GM12872 (cell line): ENCODE results near the gene ATRN.

Experiments used
- CTCF ChIP-seq: IDR thresholded peaks from 3 replicates; pipeline ENCODE4 v1.5.1; 2011; ENCODE audit warnings: low read depth, mild to moderate bottlenecking, low read length, moderate library complexity; ENCODE audit not compliant: insufficient read depth

The ATRN gene

GRCh38 chr20:3694864-3695263, 224.0 kb downstream of the ATRN start:
- TF ChIP-seq CTCF, result no peak

GRCh38 chr20:3696200-3696599, 225.4 kb downstream of the ATRN start:
- TF ChIP-seq CTCF, result peak; percentile 45; the same call in 2 of the 3 replicates

- no peak for TF ChIP-seq CTCF
Measured at GRCh38 chr20:3696745-3697587, 226.1 kb downstream of the ATRN start.

GRCh38 chr20:3697588-3698305, 226.9 kb downstream of the ATRN start:
- TF ChIP-seq CTCF, result no peak

- no peak for TF ChIP-seq CTCF
Measured at GRCh38 chr20:3698591-3699001, 227.8 kb downstream of the ATRN start.

GRCh38 chr20:3699037-3699436, 228.2 kb downstream of the ATRN start:
- no peak for TF ChIP-seq CTCF
